MM.1S (cell line): ENCODE data around the gene PNMT.

ENCODE experiments used
- DNase-seq: peaks from one replicate; pipeline ENCODE4 v3.0.0-alpha.2; 2015
- H2AFZ ChIP-seq: fragments of 300-600 bp; sonication (generic); 2 replicates; pipeline ENCODE4 v1.6.0; 2016; ENCODE audit warnings: antibody characterized with exemption, low read length
- H3F3A ChIP-seq: fragments of 300-600 bp; sonication (generic); 2 replicates; pipeline ENCODE4 v1.6.1; 2016; ENCODE audit warnings: mild to moderate bottlenecking, antibody characterized with exemption, low read length, moderate library complexity, mixed read lengths; ENCODE audit not compliant: insufficient read depth
- H3K27ac ChIP-seq: fragments of 300-600 bp; sonication (generic); 2 replicates; pipeline ENCODE4 v1.5.1; 2016; ENCODE audit warnings: mild to moderate bottlenecking, low read length
- H3K27me3 ChIP-seq: fragments of 300-600 bp; sonication (generic); replicated peaks from 2 replicates; pipeline ENCODE4 v1.6.0; 2016; ENCODE audit warnings: low read length; ENCODE audit not compliant: insufficient read depth
- H3K36me3 ChIP-seq: fragments of 300-600 bp; sonication (generic); replicated peaks from 2 replicates; pipeline ENCODE4 v1.6.1; 2016; ENCODE audit warnings: mild to moderate bottlenecking, low read length, mixed read lengths; ENCODE audit not compliant: insufficient read depth
- H3K4me1 ChIP-seq: fragments of 300-600 bp; sonication (generic); 2 replicates; pipeline ENCODE4 v1.6.1; 2016; ENCODE audit warnings: low read length, mixed read lengths
- H3K4me2 ChIP-seq: fragments of 300-600 bp; sonication (generic); 2 replicates; pipeline ENCODE4 v1.6.0; 2016; ENCODE audit warnings: low read depth, low read length
- H3K4me3 ChIP-seq: fragments of 300-600 bp; sonication (generic); 2 replicates; pipeline ENCODE4 v1.5.1; 2016; ENCODE audit warnings: low read length, mixed read lengths
- H3K79me2 ChIP-seq: fragments of 300-600 bp; sonication (generic); 2 replicates; pipeline ENCODE4 v1.6.1; 2016; ENCODE audit warnings: mixed run types, low read length, mixed read lengths
- H3K9ac ChIP-seq: fragments of 300-600 bp; sonication (generic); 2 replicates; pipeline ENCODE4 v1.6.1; 2016; ENCODE audit warnings: low read length, mixed read lengths
- H3K9me2 ChIP-seq: fragments of 300-600 bp; sonication (generic); replicated peaks from 2 replicates; pipeline ENCODE4 v1.6.1; 2016; ENCODE audit warnings: mild to moderate bottlenecking, low read length, mixed read lengths; ENCODE audit not compliant: insufficient read depth
- H3K9me3 ChIP-seq: fragments of 300-600 bp; sonication (generic); replicated peaks from 2 replicates; pipeline ENCODE4 v1.6.1; 2016; ENCODE audit warnings: mild to moderate bottlenecking, low read length, mixed read lengths; ENCODE audit not compliant: insufficient read depth
- H4K20me1 ChIP-seq: fragments of 300-600 bp; sonication (generic); 2 replicates; pipeline ENCODE4 v1.6.1; 2016; ENCODE audit warnings: mild to moderate bottlenecking, low read length, moderate library complexity, mixed read lengths; ENCODE audit not compliant: insufficient read depth
- CTCF ChIP-seq: fragments of 300-600 bp; sonication (generic); IDR thresholded peaks from 2 replicates; pipeline ENCODE4 v1.5.1; 2016; ENCODE audit warnings: antibody characterized with exemption, low read length, mixed read lengths
- EZH2 ChIP-seq: fragments of 300-600 bp; sonication (generic); optimal IDR thresholded peaks from 2 replicates; pipeline ENCODE3; 2017; ENCODE audit warnings: low read depth, mild to moderate bottlenecking, antibody characterized with exemption, low read length, mixed read lengths
- EZH2phosphoT487 ChIP-seq: fragments of 300-600 bp; sonication (generic); IDR thresholded peaks from 2 replicates; pipeline ENCODE4 v1.6.1; 2018; ENCODE audit warnings: antibody characterized with exemption, low read length

Gene PNMT

GRCh38 chr17:39621523-39622379 is 46.5 kb upstream of the PNMT start:
- Histone ChIP-seq H3K79me2 (no peaks in the 10 kb centered on the region), H3K36me3 (no peaks in the 10 kb centered on the region), H3K9me3 (no peaks in the 10 kb centered on the region), H2AFZ (peak overlapping the region; percentile 73), H3K4me3 (peak overlapping the region; percentile 48), H3K9me2 (no peaks in the 10 kb centered on the region), H3K27ac (peak overlapping the region; percentile 41; the same call in 1 of the 2 replicates), H3K4me2 (peak overlapping the region; percentile 87), H3K27me3 (peaks cover 23% of the 10 kb centered on the region), H3K9ac (peak overlapping the region; percentile 13; the same call in 1 of the 2 replicates), H4K20me1 (no peaks in the 10 kb centered on the region), H3F3A (peaks cover 10% of the 10 kb centered on the region; the same call in 1 of the 2 replicates), H3K4me1 (peaks cover 20% of the 10 kb centered on the region)
- peak; percentile 83 for DNase-seq
- TF ChIP-seq EZH2 (no peak), EZH2phosphoT487 (no peak), CTCF (peak; percentile 100)

- H3F3A ChIP-seq = peaks cover 10% of the 10 kb centered on the region; the same call in 1 of the 2 replicates
- H3K36me3 ChIP-seq = no peaks in the 10 kb centered on the region
- H3K79me2 ChIP-seq = no peaks in the 10 kb centered on the region
- DNase-seq = peak; percentile 27
- H2AFZ ChIP-seq = peak overlapping the region; percentile 73
- H3K9me3 ChIP-seq = no peaks in the 10 kb centered on the region
- peak overlapping the region; percentile 87 for H3K4me2 ChIP-seq
- TF ChIP-seq CTCF = no peak
- TF ChIP-seq EZH2phosphoT487 = no peak
- H3K9me2 ChIP-seq = no peaks in the 10 kb centered on the region
- peak overlapping the region; percentile 48 for H3K4me3 ChIP-seq
- H3K4me1 ChIP-seq = peaks cover 17% of the 10 kb centered on the region
- peaks cover 23% of the 10 kb centered on the region for H3K27me3 ChIP-seq
- H4K20me1 ChIP-seq = no peaks in the 10 kb centered on the region
- peak overlapping the region; percentile 41; the same call in 1 of the 2 replicates for H3K27ac ChIP-seq
- H3K9ac ChIP-seq = peak overlapping the region; percentile 13; the same call in 1 of the 2 replicates
These were observed 45.8 kb upstream of the PNMT start for GRCh38 chr17:39622380-39623006.

- H3K4me3 ChIP-seq = 0 out of 2 replicates have a peak overlapping the region, but pooled peaks have one; percentile 5
- H2AFZ ChIP-seq = peak overlapping the region; percentile 30; the same call in 1 of the 2 replicates
- peak; percentile 88 for TF ChIP-seq CTCF
- TF ChIP-seq EZH2phosphoT487 = no peak
- no peak for TF ChIP-seq EZH2
- H3K9ac ChIP-seq = no peak overlapping the region
- H3K9me2 ChIP-seq = no peaks in the 10 kb centered on the region
- H4K20me1 ChIP-seq = no peaks in the 10 kb centered on the region
- peaks cover 10% of the 10 kb centered on the region; the same call in 1 of the 2 replicates for H3F3A ChIP-seq
- no peaks in the 10 kb centered on the region for H3K79me2 ChIP-seq
- DNase-seq = peak; percentile 80
- peaks cover 16% of the 10 kb centered on the region for H3K4me1 ChIP-seq
- no peak overlapping the region for H3K27ac ChIP-seq
- no peaks in the 10 kb centered on the region for H3K36me3 ChIP-seq
- H3K4me2 ChIP-seq = peak overlapping the region; percentile 87
- H3K9me3 ChIP-seq = no peaks in the 10 kb centered on the region
- H3K27me3 ChIP-seq = peaks cover 32% of the 10 kb centered on the region
These were observed 44.8 kb upstream of the PNMT start for GRCh38 chr17:39623356-39623950.
